Measurements from ENCODE around the gene ATP4B. TPM values are rescaled to one million over a fixed set of nuclear protein-coding genes. Genes with fewer than 3 reads are reported as not detected.

Gene ATP4B
- total RNA-seq, 4 donors from 2014 or later: not detected

GRCh38 chr13:113634279-113635047, 23.5 kb downstream of the ATP4B start:
- no peak overlapping the region for H3K4me3 ChIP-seq
- H3K27ac ChIP-seq: no peak overlapping the region
- H3K27me3 ChIP-seq: no peaks in the 10 kb centered on the region
- TF ChIP-seq POLR2AphosphoS5 (IDR thresholded peaks at IDR 0.05) (no peak), CTCF (IDR thresholded peaks at IDR 0.05) (no peak), POLR2A (IDR thresholded peaks at IDR 0.05) (no peak), EP300 (IDR thresholded peaks at IDR 0.05) (no peak)
- no peaks in the 10 kb centered on the region for H3K4me1 ChIP-seq
- DNase-seq (ENCODE audit: low spot score in 2 of 2): peak in 1 of 2 donors; percentile 12
- H3K36me3 ChIP-seq: peaks cover 86% of the 10 kb centered on the region
- no peaks in the 10 kb centered on the region for H3K9me3 ChIP-seq
- 94% methylated on average over 16 of the region's 16 CpGs for WGBS

DNA sequence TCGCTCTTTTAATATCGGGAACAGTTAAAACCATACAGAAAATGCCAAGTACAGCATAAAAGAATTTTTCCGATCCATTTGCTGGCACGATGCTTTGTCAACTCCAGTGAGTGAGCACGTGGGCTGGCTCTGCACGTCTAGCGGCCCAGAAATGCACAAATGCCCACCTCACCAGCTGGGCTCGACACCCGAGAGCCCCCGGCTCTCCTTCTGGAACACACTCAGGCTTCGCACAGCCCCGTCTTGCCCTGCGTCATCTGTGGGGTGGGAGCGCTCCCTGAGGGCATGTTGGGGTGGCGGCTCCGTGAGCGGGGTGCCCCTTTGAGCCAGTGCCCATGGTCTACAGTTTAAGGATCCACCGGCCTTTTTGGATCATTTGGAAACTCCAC, 24.5 kb downstream of the ATP4B start:
- H3K4me3 ChIP-seq: no peak overlapping the region
- H3K36me3 ChIP-seq: peaks cover 77% of the 10 kb centered on the region
- H3K27ac ChIP-seq: no peak overlapping the region
- no peaks in the 10 kb centered on the region for H3K27me3 ChIP-seq
- TF ChIP-seq CTCF (IDR thresholded peaks at IDR 0.05) (no peak), EP300 (IDR thresholded peaks at IDR 0.05) (no peak), POLR2A (IDR thresholded peaks at IDR 0.05) (no peak), POLR2AphosphoS5 (IDR thresholded peaks at IDR 0.05) (no peak)
- DNase-seq (ENCODE audit: low spot score in 2 of 2): peak; percentile 34 to 63
- WGBS: 95% methylated on average over 16 of the region's 18 CpGs
- H3K9me3 ChIP-seq: no peaks in the 10 kb centered on the region
- H3K4me1 ChIP-seq: no peaks in the 10 kb centered on the region

DNA sequence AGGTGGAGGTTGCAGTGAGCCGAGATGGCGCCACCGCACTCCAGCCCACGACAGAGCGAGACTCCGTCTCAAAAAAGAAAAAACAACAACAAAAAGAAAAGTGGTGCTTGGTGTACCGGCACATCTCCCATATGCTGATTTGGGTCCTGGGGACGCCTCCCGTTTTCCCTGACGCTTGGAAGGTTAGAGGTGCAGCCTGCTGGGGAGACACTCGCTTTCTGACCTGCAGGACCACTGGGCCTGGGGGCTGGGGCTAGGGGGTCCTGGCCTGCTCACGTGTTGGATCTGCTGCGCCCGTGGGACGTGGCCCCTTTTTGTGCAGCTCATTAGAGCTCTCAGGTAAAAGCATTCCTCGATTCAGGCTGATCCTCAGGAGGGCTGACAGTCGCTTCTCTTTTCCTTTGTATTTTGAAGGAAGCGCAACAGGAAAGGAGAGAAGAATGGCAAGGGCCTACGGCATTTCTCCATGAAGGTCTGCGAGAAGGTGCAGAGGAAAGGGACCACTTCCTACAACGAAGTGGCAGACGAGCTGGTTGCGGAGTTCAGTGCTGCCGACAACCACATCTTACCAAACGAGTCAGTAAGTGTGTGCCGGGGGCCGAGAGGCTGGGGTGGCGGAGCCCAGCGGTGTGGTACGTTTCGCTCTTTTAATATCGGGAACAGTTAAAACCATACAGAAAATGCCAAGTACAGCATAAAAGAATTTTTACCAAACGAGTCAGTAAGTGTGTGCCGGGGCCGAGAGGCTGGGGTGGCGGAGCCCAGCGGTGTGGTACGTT, 25.1 kb downstream of the ATP4B start:
- no peak overlapping the region for H3K27ac ChIP-seq
- no peak overlapping the region for H3K4me3 ChIP-seq
- no peak for TF ChIP-seq POLR2A (IDR thresholded peaks at IDR 0.05)
- no peak for TF ChIP-seq EP300 (IDR thresholded peaks at IDR 0.05)
- TF ChIP-seq CTCF (IDR thresholded peaks at IDR 0.05): no peak
- H3K36me3 ChIP-seq: peaks cover 72% of the 10 kb centered on the region
- DNase-seq (ENCODE audit: low spot score in 2 of 2): peak; percentile 41 to 42
- H3K4me1 ChIP-seq: no peaks in the 10 kb centered on the region
- WGBS: 96% methylated on average over 38 of the region's 38 CpGs
- H3K9me3 ChIP-seq: no peaks in the 10 kb centered on the region
- H3K27me3 ChIP-seq: no peaks in the 10 kb centered on the region

DNA sequence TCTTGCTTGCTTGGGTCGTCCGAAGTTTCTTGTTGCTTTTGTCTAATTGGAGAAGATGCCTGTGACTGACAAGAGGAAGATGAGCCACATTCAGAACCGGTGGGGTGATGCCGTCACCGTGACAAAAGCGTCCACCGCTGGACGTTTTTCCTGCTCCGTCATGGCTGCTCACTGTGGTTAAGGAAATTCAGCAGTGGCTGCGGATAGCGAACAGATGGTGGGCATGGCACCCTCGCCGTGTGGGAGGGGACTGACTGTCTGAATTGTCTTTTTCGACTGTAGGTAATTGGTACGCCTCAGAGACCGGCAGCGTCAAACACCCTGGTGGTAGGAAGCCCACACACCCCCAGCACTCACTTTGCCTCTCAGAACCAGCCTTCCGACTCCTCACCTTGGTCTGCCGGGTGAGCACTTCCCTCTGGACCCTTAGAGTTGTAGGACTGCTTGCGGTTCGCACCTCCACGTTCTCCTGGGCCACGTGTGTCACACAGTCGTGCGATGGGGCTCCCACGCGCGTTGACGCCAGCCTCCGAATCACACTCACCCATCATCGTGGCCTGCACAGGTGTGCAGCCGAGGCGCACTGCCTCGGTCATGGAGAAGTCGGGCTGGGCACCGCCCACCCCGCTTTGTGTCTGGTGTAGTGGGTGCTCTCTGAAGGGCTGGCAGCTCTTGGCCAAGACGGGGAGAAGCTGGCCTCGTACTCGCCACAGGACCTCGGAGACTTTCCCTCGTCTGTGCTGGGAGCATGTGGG, 26.5 kb downstream of the ATP4B start:
- peaks cover 68% of the 10 kb centered on the region for H3K36me3 ChIP-seq
- 95% methylated on average over 39 of the region's 42 CpGs for WGBS

More for the DNA sequence above, 26.5 kb downstream of the ATP4B start:
- Histone ChIP-seq H3K27me3 (no peaks in the 10 kb centered on the region), H3K9me3 (no peaks in the 10 kb centered on the region), H3K4me3 (no peak overlapping the region), H3K4me1 (no peaks in the 10 kb centered on the region), H3K27ac (no peak overlapping the region)
- peak; percentile 39 to 56 for DNase-seq (ENCODE audit: low spot score in 2 of 2)
- TF ChIP-seq POLR2A (IDR thresholded peaks at IDR 0.05): no peak
- TF ChIP-seq POLR2AphosphoS5 (IDR thresholded peaks at IDR 0.05): no peak
- TF ChIP-seq EP300 (IDR thresholded peaks at IDR 0.05): no peak
- no peak for TF ChIP-seq CTCF (IDR thresholded peaks at IDR 0.05)
